OCI-LY7 (cell line): ENCODE results near the gene HECW1. TPM values are rescaled to one million over a fixed set of nuclear protein-coding genes. Genes with fewer than 3 reads are reported as not detected.
"Not testable (repeated sequence)": the region's sequence is repeated elsewhere in the genome, so short reads cannot be mapped to it uniquely, and the experiment has no call there.

ENCODE experiments used
- BruUV-seq: library from RNA; stranded (reverse); fragments of 400-500 nt; replicated peaks from 2 replicates; lab custom pipeline; 2021; lab: Mats Ljungman, UMichigan
- CTCF ChIA-PET: fragments of 300-600 bp; sonication (Branson Sonifier 250); formaldehyde crosslinking; loops from one replicate; lab custom pipeline; 2022; ENCODE audit warnings: antibody characterized with exemption; ENCODE audit not compliant: unreplicated experiment; lab: Charles Lee
- POLR2A ChIA-PET: fragments of 300-600 bp; sonication (Branson Sonifier 250); formaldehyde crosslinking; loops from one replicate; lab custom pipeline; 2022; ENCODE audit warnings: antibody characterized with exemption; lab: Charles Lee
- DNase-seq: peaks from one replicate; pipeline ENCODE4 v3.0.0-alpha.2; 2015; ENCODE audit warnings: low spot score
- H2AFZ ChIP-seq: fragments of 200-600 bp; sonication (generic), shearing (Covaris generic); 2 replicates; pipeline ENCODE4 v1.6.1; 2014; ENCODE audit warnings: mild to moderate bottlenecking, antibody characterized with exemption, low read length, moderate library complexity
- H3K27ac ChIP-seq: fragments of 200-600 bp; sonication (generic); 2 replicates; pipeline ENCODE4 v1.5.1; 2014; ENCODE audit warnings: mixed run types, low read depth, mild to moderate bottlenecking, moderate library complexity, low read length, inconsistent platforms; ENCODE audit not compliant: poor library complexity, severe bottlenecking
- H3K36me3 ChIP-seq: fragments of 200-600 bp; sonication (generic); 2 replicates; pipeline ENCODE4 v1.6.1; 2014; ENCODE audit warnings: mild to moderate bottlenecking, antibody characterized with exemption, low read length, moderate library complexity, mixed read lengths; ENCODE audit not compliant: insufficient read depth
- H3K4me1 ChIP-seq: fragments of 200-600 bp; sonication (generic); 2 replicates; pipeline ENCODE4 v1.5.1; 2014; ENCODE audit warnings: mild to moderate bottlenecking, low read length; ENCODE audit not compliant: insufficient read depth, poor library complexity, severe bottlenecking
- H3K4me2 ChIP-seq: fragments of 200-600 bp; sonication (generic); 2 replicates; pipeline ENCODE4 v1.6.1; 2014; ENCODE audit warnings: mild to moderate bottlenecking, low read length
- H3K4me3 ChIP-seq: fragments of 200-600 bp; sonication (generic); 2 replicates; pipeline ENCODE4 v1.5.1; 2014; ENCODE audit warnings: mild to moderate bottlenecking, low read depth, low read length; ENCODE audit not compliant: poor library complexity, severe bottlenecking
- H3K79me2 ChIP-seq: fragments of 200-600 bp; sonication (generic); 2 replicates; pipeline ENCODE4 v1.6.1; 2016; ENCODE audit warnings: low read depth, mild to moderate bottlenecking, low read length, moderate library complexity, mixed read lengths; ENCODE audit not compliant: insufficient read depth
- H3K9me2 ChIP-seq: fragments of 200-600 bp; sonication (generic); 2 replicates; pipeline ENCODE4 v1.6.1; 2016; ENCODE audit warnings: mild to moderate bottlenecking, low read length, mixed read lengths; ENCODE audit not compliant: insufficient read depth
- H3K9me3 ChIP-seq: fragments of 200-600 bp; sonication (generic); 2 replicates; pipeline ENCODE4 v1.6.1; 2014; ENCODE audit warnings: mild to moderate bottlenecking, mixed run types, low read length, mixed read lengths
- H4K20me1 ChIP-seq: fragments of 200-600 bp; sonication (generic); 2 replicates; pipeline ENCODE4 v1.6.1; 2014; ENCODE audit warnings: mild to moderate bottlenecking, antibody characterized with exemption, low read length, moderate library complexity, mixed read lengths; ENCODE audit not compliant: insufficient read depth
- CTCF ChIP-seq: fragments of 200-600 bp; sonication (generic); conservative IDR thresholded peaks from 2 replicates; pipeline ENCODE4 v1.5.1; 2014; ENCODE audit warnings: mild to moderate bottlenecking, antibody characterized with exemption, low read length, moderate library complexity, mixed read lengths
- EZH2phosphoT487 ChIP-seq: fragments of 200-600 bp; sonication (generic); IDR thresholded peaks from 2 replicates; pipeline ENCODE4 v1.6.1; 2018; ENCODE audit warnings: low read depth, borderline replicate concordance, mild to moderate bottlenecking, mixed run types, antibody characterized with exemption, low read length, moderate library complexity, mixed read lengths
- intact Hi-C: fragments of 100-400 bp; cut with micrococcal nuclease; formaldehyde crosslinking; loops from one replicate; pipeline ENCODE4 v1.10.0; 2022; ENCODE audit not compliant: unreplicated experiment
- total RNA-seq, 2 experiments: library from RNA; depleted of rRNA in 1 of 2; stranded (reverse); fragments of >200 nt in 1 of 2; shearing (Covaris generic) in 1 of 2; gene quantifications; 2 replicates each; pipeline ENCODE4 v1.2.3, GENCODE V29; 2014 to 2022

Gene HECW1
- total RNA-seq, 2 experiments from 2014 or later = 2.0 TPM

DNA sequence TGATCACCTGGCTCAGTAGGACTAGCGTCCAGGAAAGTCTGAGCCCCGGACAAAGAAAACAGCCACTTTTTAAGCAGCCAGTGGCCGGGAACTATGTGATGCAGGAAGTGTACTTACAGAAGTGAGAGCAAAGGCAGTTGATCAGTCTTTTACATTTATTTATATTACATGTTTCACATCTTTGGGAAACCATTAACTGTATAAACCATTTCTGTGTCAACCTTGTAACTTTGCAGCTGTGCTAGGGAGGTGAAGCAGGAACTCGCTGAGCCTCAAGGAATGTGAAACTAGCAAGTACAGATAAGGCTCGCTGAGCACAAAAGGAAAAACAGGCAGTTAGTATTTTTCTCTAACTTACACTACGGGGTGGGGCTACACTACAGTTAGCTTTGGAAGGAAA lies 39.9 kb upstream of the HECW1 start:
- Histone ChIP-seq H3K4me3 (peak overlapping the region; percentile 44), H3K79me2 (no peaks in the 10 kb centered on the region), H3K27ac (peak overlapping the region; percentile 98), H2AFZ (peak overlapping the region; percentile 12; the same call in 1 of the 2 replicates), H3K9me3 (peaks cover 15% of the 10 kb centered on the region; the same call in 1 of the 2 replicates), H3K4me1 (peaks cover 82% of the 10 kb centered on the region), H3K36me3 (0 out of 2 replicates have a peak, but pooled peaks cover 8% of the 10 kb centered on the region), H4K20me1 (no peaks in the 10 kb centered on the region), H3K9me2 (no peaks in the 10 kb centered on the region), H3K4me2 (peak overlapping the region; percentile 68)
- BruUV-seq = no TSS peak
- ChIA-PET POLR2A (interaction anchor here (1.6 to 5.0 kb wide), 3 partner anchors 16 to 127 kb away, joined by 6 to 71 read pairs (median 9); no protein-coding TSS in a partner anchor), CTCF (no interaction called here)
- DNase-seq = peak; percentile 84
- intact Hi-C loops = loop anchor here (1.0 to 10.0 kb wide), 4 partner anchors 17 to 512 kb away; partner anchors contain the start of gene STK17A
- no peak for TF ChIP-seq EZH2phosphoT487
- TF ChIP-seq CTCF = no peak

- BruUV-seq, DNase-seq: not testable (repeated sequence)
- POLR2A ChIA-PET = interaction anchor here (1.6 kb wide), 1 partner anchor 50 kb away, joined by 6 read pairs; no protein-coding TSS in a partner anchor
These were observed 38.6 kb upstream of the HECW1 start for GRCh38 chr7:43073811-43074210.

DNA sequence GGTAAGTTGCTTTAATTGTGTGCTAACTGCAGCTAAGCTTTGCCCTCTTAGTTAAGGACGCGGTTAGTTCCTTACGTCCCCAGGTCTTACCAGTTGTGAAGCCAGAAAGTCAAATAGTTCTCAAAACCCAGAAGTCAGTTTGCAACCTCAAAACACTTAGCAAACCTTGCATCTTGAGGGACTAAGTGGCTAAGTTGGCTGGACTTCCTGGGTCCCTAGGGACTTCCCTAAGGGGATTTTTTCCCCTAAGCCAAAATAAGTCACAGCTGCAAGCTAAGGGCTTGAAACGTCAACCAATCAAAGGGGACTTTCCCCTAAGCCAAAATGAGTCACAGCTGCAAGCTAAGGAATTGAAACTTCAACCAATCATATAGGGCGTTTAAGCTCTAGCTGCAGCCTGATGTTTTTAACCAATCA lies 36.2 kb upstream of the HECW1 start:
- BruUV-seq = no TSS peak
- CTCF ChIA-PET = no interaction called here

More at GRCh38 chr7:43073811-43074210, 38.6 kb upstream of the HECW1 start:
- H3K4me3 ChIP-seq, H4K20me1 ChIP-seq, H3K36me3 ChIP-seq, CTCF ChIA-PET, H3K79me2 ChIP-seq, H2AFZ ChIP-seq, H3K9me2 ChIP-seq: not testable (repeated sequence)
- Histone ChIP-seq H3K4me2 (peak overlapping the region; percentile 68), H3K4me1 (peaks cover 88% of the 10 kb centered on the region), H3K27ac (peak overlapping the region; percentile 98), H3K9me3 (peaks cover 13% of the 10 kb centered on the region; the same call in 1 of the 2 replicates)
- intact Hi-C loops = loop anchor here (2.0 to 10.0 kb wide), 2 partner anchors 187 to 511 kb away; partner anchors contain the start of gene STK17A

More for the DNA sequence above, 36.2 kb upstream of the HECW1 start:
- peak; percentile 38 for DNase-seq
- Histone ChIP-seq H3K27ac (peak overlapping the region; percentile 14), H3K4me3 (no peak overlapping the region), H4K20me1 (no peaks in the 10 kb centered on the region), H2AFZ (peak overlapping the region; percentile 7; the same call in 1 of the 2 replicates), H3K9me3 (peaks cover 13% of the 10 kb centered on the region; the same call in 1 of the 2 replicates), H3K36me3 (0 out of 2 replicates have a peak, but pooled peaks cover 8% of the 10 kb centered on the region), H3K4me1 (peaks cover 64% of the 10 kb centered on the region), H3K9me2 (no peaks in the 10 kb centered on the region), H3K79me2 (no peaks in the 10 kb centered on the region), H3K4me2 (no peak overlapping the region)
- intact Hi-C loops = loop anchor here (10.0 kb wide), 1 partner anchor 509 kb away; the partner anchor contains the start of gene STK17A
- no peak for TF ChIP-seq CTCF
- no peak for TF ChIP-seq EZH2phosphoT487
- POLR2A ChIA-PET = interaction anchor here (0.7 to 1.7 kb wide), 9 partner anchors 10 to 141 kb away, joined by 3 to 8 read pairs (median 4); no protein-coding TSS in a partner anchor
